UCSD-AML1 (cell line): ENCODE measurements around the gene ZC4H2.
"Not testable (repeated sequence)": the region's sequence is repeated elsewhere in the genome, so short reads cannot be mapped to it uniquely, and the experiment has no call there.

ENCODE experiments used
- DNase-seq: peaks from one replicate; lab custom pipeline; 2025; ENCODE audit not compliant: unreplicated experiment; lab: John Stamatoyannopoulos, UW

ZC4H2 gene, protein sequence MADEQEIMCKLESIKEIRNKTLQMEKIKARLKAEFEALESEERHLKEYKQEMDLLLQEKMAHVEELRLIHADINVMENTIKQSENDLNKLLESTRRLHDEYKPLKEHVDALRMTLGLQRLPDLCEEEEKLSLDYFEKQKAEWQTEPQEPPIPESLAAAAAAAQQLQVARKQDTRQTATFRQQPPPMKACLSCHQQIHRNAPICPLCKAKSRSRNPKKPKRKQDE

DNA sequence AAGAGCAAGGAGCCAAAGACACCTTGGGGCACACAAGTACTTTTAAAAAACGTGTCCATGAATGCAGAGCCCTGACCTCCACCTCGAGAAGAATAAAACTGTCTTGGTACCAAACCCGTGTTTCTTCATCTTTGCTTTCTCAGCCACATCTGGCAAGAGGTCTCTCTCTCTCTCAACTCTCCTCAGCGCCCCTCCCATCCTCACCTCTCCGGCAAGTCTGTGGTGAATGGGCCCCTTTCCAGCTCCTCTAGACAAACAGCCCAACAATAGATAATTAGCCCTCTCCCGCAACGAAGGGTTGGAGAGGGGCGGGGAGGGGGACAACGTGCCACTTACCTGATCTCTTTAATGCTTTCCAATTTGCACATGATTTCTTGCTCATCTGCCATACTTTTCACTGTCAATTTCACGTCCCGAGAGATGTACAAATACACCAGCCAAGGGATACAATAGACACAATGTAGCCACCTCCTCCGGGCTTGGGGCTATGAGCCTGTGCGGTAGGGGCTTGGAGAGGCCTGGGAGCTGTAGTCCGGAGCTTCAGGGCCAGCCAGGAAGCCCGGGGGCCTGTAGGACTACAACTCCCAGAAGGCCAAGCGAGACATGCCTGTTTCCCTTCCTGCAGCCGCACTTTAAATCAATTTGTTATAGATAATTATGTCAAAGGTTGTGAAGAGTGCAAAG lies at the start of gene ZC4H2:
Gene ZC4H2, minus strand, starts transcription at position 462 of the 684 bp plus-strand sequence. Its CDS starts 73 bp downstream, at position 389.
- peak; percentile 70 for DNase-seq

DNA sequence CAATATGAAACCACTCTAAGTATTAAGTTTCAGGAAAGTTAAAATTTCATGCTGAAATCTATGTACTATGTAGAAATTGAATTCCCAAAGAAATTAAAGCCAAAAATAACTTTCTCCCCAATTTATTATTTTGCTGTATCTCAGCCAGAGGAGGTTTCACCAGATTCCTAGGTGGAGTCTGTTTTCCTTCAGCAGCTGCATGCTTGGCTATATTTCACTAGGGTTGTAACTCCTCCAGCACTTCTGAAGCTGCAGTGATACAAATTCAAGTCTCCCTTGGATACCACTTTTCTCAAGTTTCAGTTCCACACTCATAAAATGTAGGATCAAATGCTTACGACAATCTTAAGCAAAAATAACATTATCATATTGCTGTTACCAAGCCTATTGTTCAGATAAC lies 41.2 kb upstream of the ZC4H2 start:
- no peak for DNase-seq

DNA sequence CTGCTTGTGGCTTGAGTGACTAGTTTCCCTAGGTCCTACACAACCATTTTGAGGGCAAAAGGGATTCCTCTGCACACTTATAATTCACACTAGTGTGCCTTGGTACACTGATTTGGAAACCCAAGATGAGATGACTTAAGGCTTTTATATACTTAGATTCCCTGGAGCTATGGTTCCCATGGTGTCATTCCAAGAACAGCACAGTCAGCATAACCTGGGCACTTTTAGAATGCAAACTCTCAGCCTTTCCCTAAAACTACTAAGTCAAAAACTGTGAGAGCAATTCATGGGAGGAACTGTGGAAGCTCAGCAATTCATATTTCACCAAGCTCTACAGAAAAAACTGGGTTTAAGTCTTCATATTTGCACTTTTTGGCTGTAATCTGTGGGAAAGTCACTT lies 38.0 kb upstream of the ZC4H2 start:
- DNase-seq, result no peak

DNA sequence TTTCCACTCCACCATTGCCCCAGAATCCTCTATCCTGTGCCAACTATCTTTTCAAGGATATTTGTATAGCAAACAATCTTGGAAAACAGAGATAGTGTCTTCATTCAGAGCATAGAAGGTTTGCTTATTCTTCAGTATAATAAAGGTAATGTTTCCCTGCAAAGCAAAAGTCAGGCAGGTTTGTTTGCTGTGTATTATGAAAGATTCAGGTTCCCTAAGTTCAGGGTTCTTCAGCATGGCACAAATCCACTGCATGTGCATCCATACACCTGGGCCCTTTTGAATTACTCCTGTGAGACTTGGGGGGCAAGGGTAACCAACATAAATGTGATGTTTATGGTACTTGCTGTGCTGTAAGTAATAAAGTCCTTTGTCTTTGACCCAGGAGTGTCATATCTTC lies 33.2 kb upstream of the ZC4H2 start:
- no peak for DNase-seq

DNA sequence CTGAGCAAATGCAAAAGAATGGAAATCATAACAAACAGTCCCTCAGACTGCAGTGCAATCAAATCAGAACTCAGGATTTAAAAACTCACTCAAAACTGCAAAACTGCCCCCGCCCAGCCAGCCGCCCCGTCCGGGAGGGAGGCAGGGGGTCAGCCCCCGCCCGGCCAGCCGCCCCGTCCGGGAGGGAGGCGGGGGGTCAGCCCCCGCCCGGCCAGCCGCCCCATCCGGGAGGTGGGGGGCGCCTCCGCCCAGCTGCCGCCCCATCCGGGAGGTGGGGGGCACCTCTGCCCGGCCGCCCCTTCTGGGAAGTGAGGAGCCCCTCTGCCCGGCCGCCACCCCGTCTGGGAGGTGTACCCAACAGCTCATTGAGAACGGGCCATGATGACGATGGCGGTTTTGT lies 26.0 kb upstream of the ZC4H2 start:
- not testable (repeated sequence) for DNase-seq

DNA sequence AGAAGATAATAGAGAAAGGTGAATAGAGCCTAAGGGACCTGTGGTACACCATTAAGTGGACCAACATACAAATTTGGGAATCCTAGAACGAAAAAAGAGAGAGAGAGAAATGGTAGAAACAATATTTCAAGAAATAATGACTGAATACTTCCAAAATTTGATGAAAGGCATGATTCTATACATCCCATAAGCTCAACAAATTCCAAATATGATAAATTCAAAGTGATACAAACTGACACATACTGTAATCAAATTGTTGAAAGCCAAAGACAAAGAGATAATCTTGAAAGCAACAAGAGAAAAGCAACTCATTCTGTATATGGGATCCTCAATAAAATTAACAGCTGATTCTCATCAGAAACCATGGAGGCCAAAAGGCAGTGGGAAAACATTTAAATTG lies 20.6 kb upstream of the ZC4H2 start:
- DNase-seq, result no peak

DNA sequence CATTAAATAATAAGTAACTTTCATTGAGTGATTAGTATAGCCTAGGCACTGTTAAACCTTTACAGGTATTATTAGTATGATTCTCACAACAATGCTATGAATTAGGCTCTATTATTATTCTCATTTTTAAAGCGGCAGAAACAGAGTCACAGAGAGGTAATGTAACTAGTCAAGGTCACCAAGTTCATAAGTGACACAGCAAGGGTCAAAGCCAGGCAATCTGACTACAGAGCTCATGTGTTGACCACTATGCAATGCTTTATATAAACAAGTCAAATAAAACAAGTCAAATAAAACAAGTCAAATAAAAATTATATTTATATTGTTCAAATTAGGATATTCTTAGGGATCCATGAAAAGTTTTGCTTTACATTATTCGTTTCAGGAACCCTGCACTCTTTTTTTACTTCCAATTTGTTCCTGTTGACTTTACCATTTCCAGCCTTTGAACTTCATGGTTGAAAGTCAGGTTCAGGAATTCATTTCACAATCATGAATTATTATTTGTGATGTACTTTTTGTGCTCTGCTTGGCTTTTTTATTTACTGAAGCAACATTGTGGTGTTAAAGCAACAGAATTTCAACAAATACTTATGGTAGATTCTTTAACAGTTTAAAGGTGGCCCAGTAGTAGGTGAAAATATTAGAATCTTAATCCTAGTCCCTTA lies 18.0 kb upstream of the ZC4H2 start:
- no peak for DNase-seq

DNA sequence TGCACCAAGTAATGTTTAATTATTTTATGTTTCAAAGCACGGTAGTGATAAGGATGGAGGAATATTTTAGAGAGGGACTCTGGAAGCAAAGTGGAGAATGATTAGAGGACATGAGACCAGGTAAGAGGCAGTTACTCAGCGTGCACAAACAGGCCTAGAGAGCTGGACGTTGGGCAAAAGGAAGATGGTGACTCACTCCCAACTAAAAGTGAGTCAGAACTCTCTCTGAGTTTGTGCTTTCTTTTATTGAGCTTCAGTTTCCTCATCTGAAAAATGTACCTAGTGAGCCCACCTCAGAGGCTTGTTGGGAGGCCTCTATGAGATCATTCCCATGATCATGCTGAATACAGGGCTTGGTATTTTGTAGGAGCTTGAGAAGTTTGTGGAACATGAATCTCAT lies 1.6 kb upstream of the ZC4H2 start:
- DNase-seq, result no peak

DNA sequence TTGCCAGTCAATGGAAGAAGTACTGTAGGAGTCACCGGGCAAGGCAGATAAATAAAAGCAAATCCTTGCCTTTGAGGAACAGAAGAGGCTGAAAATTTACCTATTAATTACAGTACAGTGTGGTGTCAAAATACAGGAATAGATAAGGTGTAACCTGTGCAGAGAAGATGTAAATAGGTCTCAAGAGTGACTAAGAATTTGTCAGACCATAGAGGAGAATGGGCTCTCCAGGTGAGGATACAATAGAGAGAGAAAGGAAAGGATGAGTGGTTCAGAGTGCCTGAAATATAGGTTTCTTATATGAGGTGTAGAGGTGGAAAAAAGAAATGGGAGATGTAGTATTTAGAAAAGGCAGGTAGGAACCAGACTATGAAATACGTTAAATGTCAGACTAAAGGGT lies 801 bp upstream of the ZC4H2 start:
- no peak for DNase-seq

DNA sequence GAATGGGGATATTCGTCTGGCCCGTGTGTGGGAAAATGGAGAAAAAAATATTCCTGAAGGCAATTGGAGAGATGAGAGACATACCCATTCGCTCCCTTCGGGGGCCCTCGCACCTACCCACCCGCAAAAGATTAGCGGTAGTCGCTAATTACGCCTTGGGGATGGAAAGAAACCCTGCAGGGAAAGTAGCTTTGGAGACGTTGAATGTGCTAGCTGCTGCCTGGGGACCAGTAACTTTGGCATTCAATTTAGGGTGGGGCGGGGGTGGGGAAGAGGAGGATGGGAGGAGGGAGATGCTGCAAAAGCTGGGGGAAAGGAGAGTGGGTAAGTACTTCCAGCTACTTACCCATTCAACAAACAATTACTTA lies 407 bp upstream of the ZC4H2 start:
- no peak for DNase-seq

DNA sequence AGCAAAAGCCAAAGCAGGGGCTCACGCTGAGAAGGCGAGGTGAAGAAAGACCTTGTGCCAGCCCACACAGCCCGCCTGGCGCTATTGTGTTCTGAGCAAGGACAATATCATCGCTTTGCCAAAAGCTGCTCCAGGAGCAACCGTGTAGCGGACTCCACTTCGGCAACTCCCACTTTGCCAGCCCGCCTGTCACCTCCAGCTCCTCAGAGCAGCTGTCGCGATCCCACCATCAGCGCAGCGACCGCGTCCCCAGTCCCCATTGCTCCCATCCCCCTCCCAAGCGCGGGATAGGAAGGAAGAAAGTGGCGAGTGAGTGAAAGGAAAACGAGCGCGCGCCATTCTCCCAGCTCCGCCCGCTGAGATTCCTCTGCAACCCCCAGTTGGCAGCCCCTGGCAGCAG lies 759 bp downstream of the ZC4H2 start:
- peak; percentile 25 for DNase-seq

DNA sequence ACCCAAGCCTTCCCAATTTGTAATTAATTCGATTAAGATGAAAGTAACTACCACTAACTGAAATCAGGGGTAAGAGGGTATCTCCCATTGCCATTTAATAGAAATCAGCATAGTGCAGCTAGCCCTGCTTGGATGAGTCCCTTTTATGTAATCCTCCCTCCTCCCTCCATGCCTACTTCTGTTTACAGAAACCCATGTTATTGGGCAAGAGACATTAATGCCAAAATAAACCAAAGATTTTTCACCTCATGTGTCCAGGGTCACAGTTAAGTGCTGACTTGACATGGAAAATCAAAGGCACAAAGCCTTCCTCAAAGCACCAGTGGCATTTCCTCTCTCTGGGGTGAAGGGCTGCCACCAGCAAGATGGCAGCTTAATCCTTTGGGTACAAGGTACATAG lies 50.8 kb downstream of the ZC4H2 start:
- DNase-seq, result no peak

DNA sequence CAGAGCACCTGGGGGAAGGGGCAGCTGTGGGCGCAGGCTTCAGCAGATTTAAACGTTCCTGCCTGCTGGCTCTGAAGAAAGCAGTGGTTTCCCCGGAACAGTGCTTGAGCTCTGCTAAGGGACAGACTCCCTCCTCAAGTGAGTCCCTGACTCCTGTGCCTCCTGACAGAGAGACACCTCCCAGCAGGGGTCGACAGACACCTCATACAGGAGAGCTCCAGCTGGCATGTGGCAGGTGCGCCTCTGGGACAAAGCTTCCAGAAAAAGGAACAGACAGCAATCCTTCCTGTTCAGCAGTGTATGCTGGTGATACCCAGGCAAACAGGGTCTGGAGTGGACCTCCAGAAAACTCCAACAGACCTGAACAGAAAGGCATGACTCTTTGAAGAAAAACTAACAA lies 68.1 kb downstream of the ZC4H2 start:
- no peak for DNase-seq

DNA sequence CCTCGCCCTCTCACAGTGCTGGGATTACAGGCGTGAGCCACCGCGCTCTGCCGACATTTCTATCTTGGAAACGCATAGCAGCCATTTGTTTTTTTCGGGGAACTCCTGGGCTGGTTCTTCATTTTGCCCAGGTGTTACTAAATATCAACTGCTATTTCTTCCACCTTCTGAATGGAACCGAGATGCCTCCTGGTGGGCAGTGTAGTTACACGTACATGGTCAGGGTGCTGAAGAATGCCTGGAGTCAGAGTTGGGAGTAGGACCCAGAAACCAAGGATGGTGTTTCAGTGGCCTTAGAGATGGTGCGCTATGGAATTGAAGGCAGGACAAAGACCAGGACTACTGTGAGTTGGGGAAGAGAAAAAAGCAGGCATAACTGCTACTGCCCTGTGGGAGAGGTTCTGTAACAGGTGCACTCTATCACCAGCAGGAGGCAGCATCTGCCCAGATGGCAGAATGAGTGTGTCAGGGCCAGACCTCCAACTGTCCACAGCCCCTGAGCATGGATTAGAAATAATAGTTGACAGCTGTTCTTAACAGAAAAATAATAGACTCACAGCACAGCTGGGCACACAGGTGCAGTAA lies 81.7 kb downstream of the ZC4H2 start:
- peak; percentile 47 for DNase-seq

DNA sequence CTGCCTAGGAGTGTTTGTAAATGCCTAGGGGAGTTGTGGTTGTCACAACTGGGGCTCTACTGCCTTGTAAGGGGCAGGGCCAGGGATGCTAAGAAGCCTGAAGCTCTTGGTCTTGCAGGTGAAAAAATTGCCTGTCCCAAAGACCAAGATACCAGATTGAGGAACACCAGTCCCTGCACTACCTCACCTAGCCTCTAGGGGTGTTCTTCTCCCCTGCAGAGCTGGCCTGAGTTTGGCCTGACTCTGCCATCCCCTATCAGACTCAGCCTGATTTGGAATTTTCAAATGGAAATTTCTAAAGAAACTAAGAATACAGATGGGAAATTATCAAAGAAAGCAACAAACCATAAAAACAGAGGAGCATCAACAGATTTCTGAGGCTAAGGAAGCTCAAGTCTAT lies 90.4 kb downstream of the ZC4H2 start:
- DNase-seq, result no peak

DNA sequence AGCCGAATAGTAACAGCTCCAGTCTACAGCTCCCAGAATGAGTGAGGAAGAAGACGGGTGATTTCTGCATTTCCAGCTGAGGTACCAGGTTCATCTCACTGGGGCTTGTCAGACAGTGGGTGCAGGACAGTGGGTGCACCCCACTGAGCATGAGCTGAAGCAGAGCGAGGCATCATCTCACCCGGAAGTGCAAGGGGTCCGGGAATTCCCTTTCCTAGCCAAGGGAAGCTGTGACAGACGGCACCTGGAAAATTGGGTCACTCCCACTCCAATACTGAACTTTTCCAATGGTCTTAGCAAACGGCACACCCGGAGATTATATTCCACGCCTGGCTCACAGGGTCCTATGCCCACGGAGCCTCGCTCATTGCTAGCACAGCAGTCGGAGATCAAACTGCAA lies 97.5 kb downstream of the ZC4H2 start:
- not testable (repeated sequence) for DNase-seq

DNA sequence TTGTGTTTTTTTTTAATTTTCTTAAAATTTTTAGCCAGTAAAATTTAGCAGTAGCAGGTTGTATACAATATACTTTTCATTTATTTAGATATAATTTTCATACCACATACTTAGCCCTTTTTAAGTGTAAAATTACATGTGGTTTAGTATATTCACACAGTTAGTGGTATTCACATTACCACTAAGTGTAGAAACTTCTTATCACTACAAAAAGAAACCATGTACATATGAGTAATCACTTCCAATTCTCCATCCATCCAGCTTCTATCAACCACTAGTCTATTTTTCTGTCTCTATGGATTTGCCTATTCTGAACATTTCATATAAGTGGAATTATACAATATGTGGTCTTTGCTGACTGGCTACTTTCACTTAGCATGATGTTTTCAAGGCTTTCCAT lies 109.0 kb downstream of the ZC4H2 start:
- DNase-seq, result no peak
